K562 (cell line): ENCODE results near the gene ZER1.

ENCODE experiments used
- BRF2 ChIP-seq: IDR thresholded peaks from 3 replicates; pipeline ENCODE4 v1.6.1; 2011; ENCODE audit warnings: borderline replicate concordance, mild to moderate bottlenecking; ENCODE audit not compliant: insufficient read length, insufficient read depth
- POLR2A ChIP-seq: fragments of 450-650 bp; conservative IDR thresholded peaks from 2 replicates; pipeline ENCODE4 v1.6.1; 2016
- POLR2AphosphoS5 ChIP-seq: IDR thresholded peaks from 2 replicates; pipeline ENCODE4 v1.6.1; 2011; ENCODE audit warnings: mild to moderate bottlenecking, low read depth, low read length, moderate library complexity; ENCODE audit not compliant: control insufficient read depth, insufficient read depth
- PTBP1 ChIP-seq: fragments of 200-400 bp; formaldehyde crosslinking; IDR thresholded peaks from 2 replicates; pipeline ENCODE4 v1.6.1; 2017; ENCODE audit warnings: low read depth, low read length
- SRF ChIP-seq, 2 experiments: fragments of 250-450, 450-650 bp in 1 of 2; sonication (Bioruptor Pico) in 1 of 2; sonication (generic) in 1 of 2; formaldehyde crosslinking; IDR thresholded peaks; 2 replicates each; pipeline versions ENCODE4 v1.5.0 to v1.5.1; 2020 to 2022; ENCODE audit warnings: mild to moderate bottlenecking in 1 of 2, missing genetic modification reagents in 1 of 2
- TAF15 ChIP-seq: fragments of 200-400 bp; formaldehyde crosslinking; IDR thresholded peaks from 2 replicates; pipeline ENCODE4 v1.6.1; 2017; ENCODE audit warnings: mild to moderate bottlenecking, low read depth, low read length, moderate library complexity

GRCh38 chr9:128790536-128790935 is 18.8 kb upstream of the ZER1 start:
- no peak for TF ChIP-seq TAF15
- no peak for TF ChIP-seq BRF2
- no peak for TF ChIP-seq PTBP1
- no peak for TF ChIP-seq SRF (CRISPR knock-in tag; IDR thresholded peaks at IDR 0.05)
- no peak for TF ChIP-seq POLR2AphosphoS5
- no peak for TF ChIP-seq POLR2A
